Measurements from ENCODE around the gene USP12.

DNA sequence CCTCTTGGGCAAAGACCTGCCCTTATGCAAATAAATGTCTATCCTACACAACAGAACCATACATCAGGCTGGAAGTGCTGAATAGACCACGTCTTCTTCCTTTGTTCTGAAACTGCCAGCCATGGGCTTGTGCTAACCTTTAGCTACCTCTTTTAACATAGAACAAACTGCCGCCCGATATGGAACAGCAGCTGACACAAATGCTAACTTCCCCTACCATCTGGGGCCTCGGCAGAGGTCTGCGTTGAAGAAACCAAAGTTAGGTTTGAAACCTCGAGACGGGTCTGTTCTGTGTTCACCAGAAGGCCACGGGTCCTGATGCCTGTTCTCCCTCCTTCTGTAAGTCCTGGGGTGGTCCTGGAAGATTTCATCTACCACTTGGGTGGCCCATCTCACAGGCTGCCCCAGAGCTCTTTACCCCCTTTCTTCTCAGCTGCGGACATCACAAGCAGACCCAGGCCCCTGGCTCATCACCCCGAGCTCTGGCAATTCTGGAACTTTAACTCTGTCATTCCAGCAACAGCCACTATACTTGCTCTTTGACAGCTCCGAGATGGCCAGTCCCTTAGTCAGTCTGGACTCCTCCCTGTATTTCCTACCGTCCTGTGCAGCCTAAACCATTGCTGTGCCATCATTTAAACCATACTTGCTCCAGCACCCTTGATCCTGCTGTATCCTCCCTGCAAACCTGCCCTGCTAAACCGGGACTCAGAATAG lies 146.7 kb downstream of the USP12 start:
- no peak for TF ChIP-seq POLR2AphosphoS5 (IDR thresholded peaks at IDR 0.05; ENCODE audit: low read depth, low read length)
- TF ChIP-seq TAF1 (IDR thresholded peaks at IDR 0.05; ENCODE audit: borderline replicate concordance, low read depth, low read length), result no peak
